Activated CD4-positive, alpha-beta T cell treated with anti-CD3 and anti-CD28 coated beads, Interleukin-2, amount 10 ng/mL, durations not matched to agents 7 days and 5 days (primary cell): Measurements from ENCODE around the gene CYB561D1. TPM values are rescaled to one million over a fixed set of nuclear protein-coding genes. Genes with fewer than 3 reads are reported as not detected.

Experiments used
- CTCF ChIA-PET: fragments of 350-600 bp; sonication (Branson Sonifier 250); formaldehyde crosslinking; loops from one replicate; lab custom pipeline; 2021; ENCODE audit warnings: antibody characterized with exemption; lab: Charles Lee
- POLR2A ChIA-PET: fragments of 350-600 bp; sonication (Branson Sonifier 250); formaldehyde crosslinking; loops from one replicate; lab custom pipeline; 2021; ENCODE audit warnings: antibody characterized with exemption; lab: Charles Lee
- DNase-seq: peaks from one replicate; pipeline ENCODE4 v3.0.0-alpha.2; 2020
- H3K27ac Mint-ChIP-seq: one replicate; pipeline ENCODE4 v1.8.0; 2021; ENCODE audit warnings: mild to moderate bottlenecking, moderate library complexity, mixed read lengths
- H3K27me3 Mint-ChIP-seq: one replicate; pipeline ENCODE4 v1.8.0; 2021; ENCODE audit warnings: mixed read lengths
- H3K36me3 Mint-ChIP-seq: one replicate; pipeline ENCODE4 v1.8.0; 2021; ENCODE audit warnings: low read depth, mixed read lengths
- H3K4me1 Mint-ChIP-seq: one replicate; pipeline ENCODE4 v1.8.0; 2021; ENCODE audit warnings: mixed read lengths
- H3K4me3 Mint-ChIP-seq: one replicate; pipeline ENCODE4 v1.8.0; 2021; ENCODE audit warnings: mild to moderate bottlenecking, moderate library complexity, mixed read lengths
- H3K9me3 Mint-ChIP-seq: one replicate; pipeline ENCODE4 v1.8.0; 2021; ENCODE audit warnings: mixed read lengths
- total RNA-seq, 2 experiments: library from RNA; stranded (reverse); gene quantifications; one replicate each; pipeline ENCODE4 v1.2.3, GENCODE V29; 2021

CYB561D1 gene
- total RNA-seq, 2 experiments from 2014 or later: 25.3 to 29.7 TPM

DNA sequence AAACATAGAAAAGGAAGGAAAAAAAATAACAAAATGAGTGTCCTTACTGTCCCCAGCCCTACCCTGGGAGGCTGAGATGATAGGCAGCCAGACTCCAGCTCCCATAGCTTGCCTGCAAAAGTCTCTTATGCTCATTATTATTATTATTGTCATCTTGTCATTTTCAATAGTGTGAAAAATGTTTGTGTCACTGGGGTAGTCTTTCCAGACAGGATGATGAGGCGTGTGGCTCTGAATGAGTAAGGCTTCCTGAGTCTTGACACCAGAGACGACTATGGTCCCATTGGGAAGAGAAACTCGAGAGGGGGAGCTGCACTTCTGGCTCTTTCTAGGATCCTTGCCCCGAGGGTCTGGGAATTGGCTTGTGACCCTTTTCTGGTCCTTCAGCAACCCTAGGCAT lies 1.1 kb upstream of the CYB561D1 start:
- peak overlapping the region; percentile 25 for H3K27ac Mint-ChIP-seq
- H3K4me1 Mint-ChIP-seq: peaks cover 46% of the 10 kb centered on the region
- H3K27me3 Mint-ChIP-seq: no peaks in the 10 kb centered on the region
- POLR2A ChIA-PET: interaction anchor here (1.6 kb wide), 1 partner anchor 9 kb away, joined by 5 read pairs; the partner anchor contains the start of gene ATXN7L2
- DNase-seq: no peak
- no peaks in the 10 kb centered on the region for H3K9me3 Mint-ChIP-seq
- H3K36me3 Mint-ChIP-seq: peaks cover 47% of the 10 kb centered on the region
- CTCF ChIA-PET: interaction anchor here (0.9 to 43.6 kb wide), 6 partner anchors 9 to 98 kb away, joined by 3 to 1139 read pairs (median 10); partner anchors contain the start of genes AMIGO1, ATXN7L2 and GPR61
- H3K4me3 Mint-ChIP-seq: peak overlapping the region; percentile 98

DNA sequence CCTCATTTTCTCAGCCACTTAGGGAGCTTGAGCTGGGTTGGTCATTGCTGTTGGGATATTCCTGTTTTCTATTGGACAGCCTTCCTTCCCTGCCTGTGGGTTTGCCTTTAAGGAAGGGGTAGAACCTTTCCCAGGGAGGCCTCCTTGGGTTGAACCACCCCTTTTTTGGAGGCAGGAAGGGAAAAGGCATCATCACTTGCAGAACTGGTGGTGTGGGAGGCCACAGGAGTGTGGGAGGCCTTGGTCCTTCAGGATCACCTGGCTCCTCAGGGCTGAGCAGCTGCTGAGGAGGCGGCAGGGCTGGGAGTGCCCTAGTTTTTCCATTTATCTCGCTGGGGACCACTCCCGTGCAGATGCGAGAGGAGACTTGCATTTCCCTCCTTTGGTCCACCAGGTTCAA lies 667 bp upstream of the CYB561D1 start:
- CTCF ChIA-PET: interaction anchor here (0.7 to 43.6 kb wide), 7 partner anchors 9 to 624 kb away, joined by 3 to 1139 read pairs (median 8); partner anchors contain the start of genes AMIGO1, ATXN7L2, GPR61 and STRIP1
- Mint-ChIP-seq H3K4me1 (peaks cover 50% of the 10 kb centered on the region), H3K9me3 (no peaks in the 10 kb centered on the region), H3K4me3 (peak overlapping the region; percentile 98), H3K27ac (peak overlapping the region; percentile 9), H3K27me3 (no peaks in the 10 kb centered on the region), H3K36me3 (peaks cover 51% of the 10 kb centered on the region)
- POLR2A ChIA-PET: interaction anchor here (0.5 to 1.6 kb wide), 2 partner anchors 10 to 41 kb away, joined by 4 to 5 read pairs; partner anchors contain the start of gene ATXN7L2
- DNase-seq: no peak

DNA sequence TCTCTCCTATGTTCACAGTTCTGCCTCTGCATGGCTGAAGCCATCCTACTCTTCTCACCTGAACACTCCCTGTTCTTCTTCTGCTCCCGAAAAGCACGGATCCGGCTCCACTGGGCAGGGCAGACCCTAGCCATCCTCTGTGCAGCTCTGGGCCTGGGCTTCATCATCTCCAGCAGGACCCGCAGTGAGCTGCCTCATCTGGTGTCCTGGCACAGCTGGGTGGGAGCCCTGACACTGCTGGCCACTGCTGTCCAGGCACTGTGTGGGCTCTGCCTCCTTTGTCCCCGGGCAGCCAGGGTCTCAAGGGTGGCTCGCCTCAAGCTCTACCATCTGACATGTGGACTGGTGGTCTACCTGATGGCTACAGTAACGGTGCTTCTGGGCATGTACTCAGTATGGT lies 1.8 kb downstream of the CYB561D1 start:
- ChIA-PET POLR2A (no interaction called here), CTCF (interaction anchor here (3.7 to 43.6 kb wide), 2 partner anchors 12 to 28 kb away, joined by 35 to 1139 read pairs; partner anchors contain the start of genes AMIGO1, ATXN7L2 and GPR61)
- no peak overlapping the region for H3K27ac Mint-ChIP-seq
- peaks cover 70% of the 10 kb centered on the region for H3K4me1 Mint-ChIP-seq
- no peaks in the 10 kb centered on the region for H3K9me3 Mint-ChIP-seq
- DNase-seq: no peak
- peaks cover 62% of the 10 kb centered on the region for H3K36me3 Mint-ChIP-seq
- peak overlapping the region; percentile 98 for H3K4me3 Mint-ChIP-seq
- no peaks in the 10 kb centered on the region for H3K27me3 Mint-ChIP-seq

DNA sequence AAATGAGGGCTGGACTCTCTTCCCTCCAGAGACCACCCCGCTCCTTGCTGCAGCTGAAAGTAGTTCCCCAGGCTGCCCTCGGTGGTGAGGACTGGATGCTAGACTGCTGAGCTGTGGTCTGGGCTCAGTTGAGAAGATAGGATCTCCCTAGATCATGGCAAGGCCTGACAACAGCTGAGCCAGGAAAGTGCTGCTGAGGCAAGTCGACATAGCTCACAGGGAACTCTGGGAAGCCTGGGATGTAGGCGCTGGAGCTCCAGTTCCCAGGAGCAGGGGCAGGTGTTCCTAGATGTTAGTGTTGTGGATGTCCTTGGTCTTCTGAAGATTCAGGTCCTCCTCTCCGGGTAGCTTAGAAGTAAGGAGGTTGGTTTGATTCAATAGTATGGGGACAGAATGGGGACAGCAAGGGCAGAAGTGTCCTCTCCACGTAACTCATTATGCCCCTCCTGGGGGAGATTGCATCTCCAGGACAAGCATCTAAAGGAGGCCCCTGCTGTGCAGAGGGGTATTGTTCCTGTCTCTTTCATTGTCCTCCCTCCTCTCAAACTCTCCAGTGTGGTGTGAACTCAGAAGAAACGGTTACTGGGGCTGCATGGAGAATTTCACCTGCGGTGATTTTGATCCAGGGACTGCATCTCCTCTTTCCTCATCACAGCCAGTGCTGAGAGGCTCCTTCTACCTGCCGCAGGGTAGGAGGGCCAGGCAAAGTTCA lies 3.7 kb downstream of the CYB561D1 start:
- Mint-ChIP-seq H3K4me3 (no peak overlapping the region), H3K27me3 (no peaks in the 10 kb centered on the region), H3K27ac (peak overlapping the region; percentile 78), H3K4me1 (peaks cover 85% of the 10 kb centered on the region), H3K9me3 (no peaks in the 10 kb centered on the region), H3K36me3 (peaks cover 63% of the 10 kb centered on the region)
- DNase-seq: no peak
- CTCF ChIA-PET: interaction anchor here (1.0 to 43.6 kb wide), 4 partner anchors 15 to 283 kb away, joined by 3 to 1139 read pairs (median 4); partner anchors contain the start of genes AMIGO1 and GPR61
- POLR2A ChIA-PET: no interaction called here

DNA sequence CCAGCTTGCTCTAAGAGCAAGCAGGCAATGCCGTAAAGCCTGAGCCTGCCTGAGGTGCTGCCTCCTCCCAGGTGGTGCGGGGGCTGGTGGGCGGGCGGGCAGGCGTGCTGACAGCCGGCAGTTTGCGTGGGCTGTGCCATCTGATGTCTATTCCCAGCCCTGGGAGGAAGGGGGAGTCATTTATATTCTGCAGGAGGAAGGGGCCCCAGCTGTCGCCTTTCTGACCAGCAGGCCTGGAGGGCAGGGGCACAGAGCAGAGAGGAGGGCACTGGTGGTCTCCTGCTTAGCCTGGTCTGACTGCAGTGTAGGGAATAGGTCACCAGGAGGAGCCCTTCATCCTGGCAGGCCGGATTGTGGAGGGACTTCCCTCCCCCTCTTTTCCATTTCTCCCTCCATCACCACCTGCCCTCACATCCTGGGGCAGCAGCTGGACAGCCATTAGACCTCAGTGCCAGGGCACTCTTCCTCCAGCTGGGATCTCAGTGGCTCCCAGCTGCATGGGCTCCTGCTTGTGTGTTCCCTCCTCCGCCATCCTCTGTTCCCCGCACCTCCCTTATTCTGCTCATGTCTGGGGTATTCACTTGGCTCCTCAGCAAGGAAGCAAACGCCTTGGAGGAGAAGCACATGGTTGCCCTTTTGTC lies 4.4 kb downstream of the CYB561D1 start:
- H3K27me3 Mint-ChIP-seq: no peaks in the 10 kb centered on the region
- ChIA-PET POLR2A (no interaction called here), CTCF (interaction anchor here (0.6 to 43.6 kb wide), 7 partner anchors 16 to 828 kb away, joined by 3 to 1139 read pairs (median 3); partner anchors contain the start of genes AMIGO1 and GPR61)
- peak overlapping the region; percentile 78 for H3K27ac Mint-ChIP-seq
- no peaks in the 10 kb centered on the region for H3K9me3 Mint-ChIP-seq
- peaks cover 89% of the 10 kb centered on the region for H3K4me1 Mint-ChIP-seq
- peaks cover 67% of the 10 kb centered on the region for H3K36me3 Mint-ChIP-seq
- no peak overlapping the region for H3K4me3 Mint-ChIP-seq
- peak; percentile 26 for DNase-seq

DNA sequence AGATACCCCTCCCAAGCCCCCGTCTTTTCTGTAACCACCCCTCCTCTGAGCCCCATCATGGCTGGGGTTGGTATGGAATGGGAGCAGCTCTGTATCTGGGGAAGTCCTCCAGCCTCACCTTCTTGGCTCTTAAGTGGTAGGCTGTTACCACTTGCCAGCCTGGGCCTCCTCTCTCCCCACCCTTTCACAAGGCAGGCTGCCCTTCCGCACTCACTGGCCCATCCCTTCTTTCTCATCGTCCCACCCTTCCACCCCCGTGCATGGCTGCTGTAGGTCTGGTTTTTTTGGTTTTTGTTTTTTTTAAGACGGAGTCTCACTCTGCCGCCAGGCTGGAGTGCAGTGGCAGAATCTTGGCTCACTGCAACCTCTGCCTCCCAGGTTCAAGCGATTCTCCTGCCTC lies 5.2 kb downstream of the CYB561D1 start:
- Mint-ChIP-seq H3K9me3 (no peaks in the 10 kb centered on the region), H3K27me3 (no peaks in the 10 kb centered on the region), H3K27ac (peak overlapping the region; percentile 76), H3K36me3 (peaks cover 69% of the 10 kb centered on the region), H3K4me1 (peaks cover 91% of the 10 kb centered on the region), H3K4me3 (no peak overlapping the region)
- CTCF ChIA-PET: interaction anchor here (0.6 to 43.6 kb wide), 9 partner anchors 15 to 829 kb away, joined by 3 to 1139 read pairs (median 3); partner anchors contain the start of genes AMIGO1, ATXN7L2 and GPR61
- no peak for DNase-seq
- POLR2A ChIA-PET: no interaction called here

DNA sequence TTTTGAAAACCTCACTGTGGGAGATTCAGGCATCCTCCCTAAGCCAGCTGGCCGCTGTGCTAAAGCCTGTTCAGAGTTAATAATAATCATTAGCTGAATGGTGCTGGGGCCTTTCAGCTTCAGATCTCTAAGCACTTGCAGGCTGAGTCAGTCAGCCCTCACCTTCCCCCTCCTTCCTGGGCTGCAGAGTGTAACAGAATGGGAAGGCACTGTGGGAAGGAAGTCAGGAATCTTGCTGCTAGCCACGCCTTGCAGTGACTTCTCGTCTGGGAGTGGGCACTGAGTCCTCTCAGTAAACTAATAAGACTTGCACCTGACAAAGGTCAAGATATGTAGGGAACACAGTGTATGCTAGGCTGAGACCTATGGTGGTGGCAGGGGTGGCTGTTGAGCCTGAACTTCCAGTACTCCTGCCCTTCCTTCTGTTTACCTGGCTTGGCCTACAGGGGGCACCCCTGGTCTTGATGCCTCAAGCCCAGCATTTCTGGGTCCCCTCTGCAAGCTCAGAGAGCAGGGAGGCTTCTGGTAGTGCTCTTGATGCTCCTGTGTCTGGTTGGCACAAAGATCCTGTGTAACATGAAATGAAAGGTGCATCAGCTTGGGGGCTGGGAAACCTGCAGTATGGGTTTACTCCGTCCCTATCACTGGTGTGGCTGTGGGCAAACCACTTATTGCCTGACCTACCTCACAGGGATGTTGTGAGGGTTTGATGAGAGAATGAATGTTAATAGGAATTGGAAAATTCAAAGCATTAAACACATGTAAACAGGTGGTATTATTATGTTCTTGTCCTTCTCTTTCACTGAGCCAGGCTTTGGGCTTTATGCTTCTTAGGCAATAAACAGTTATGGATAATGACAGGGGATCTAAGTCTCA lies 6.0 kb downstream of the CYB561D1 start:
- Mint-ChIP-seq H3K4me3 (no peak overlapping the region), H3K36me3 (peaks cover 67% of the 10 kb centered on the region), H3K9me3 (no peaks in the 10 kb centered on the region), H3K27me3 (no peaks in the 10 kb centered on the region), H3K27ac (peak overlapping the region; percentile 97), H3K4me1 (peaks cover 92% of the 10 kb centered on the region)
- DNase-seq: peak; percentile 73
- POLR2A ChIA-PET: no interaction called here
- CTCF ChIA-PET: interaction anchor here (0.6 to 43.6 kb wide), 3 partner anchors 16 to 122 kb away, joined by 3 to 1139 read pairs (median 4); partner anchors contain the start of genes AMIGO1, ATXN7L2 and GPR61

DNA sequence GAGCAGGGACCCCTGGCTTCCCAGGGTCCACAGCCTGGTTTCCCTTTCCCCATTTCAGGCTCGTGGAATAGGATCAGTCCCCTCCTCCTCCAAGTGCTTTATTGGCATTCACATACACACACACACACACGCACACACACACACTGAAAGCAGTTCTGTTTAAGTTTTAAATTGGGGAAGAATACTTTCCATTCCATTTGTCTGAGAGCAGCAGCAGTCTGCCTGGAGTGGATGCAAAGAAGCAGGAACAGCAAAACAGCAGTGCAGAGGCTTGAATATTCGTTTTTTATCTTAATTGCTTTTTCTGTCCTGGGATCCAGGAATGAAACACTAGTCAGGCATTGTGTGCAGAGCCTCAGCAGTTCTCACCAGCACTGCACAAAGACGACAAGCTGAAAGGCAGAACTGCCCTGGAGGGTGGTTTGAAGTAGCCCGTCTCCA lies 7.1 kb downstream of the CYB561D1 start:
- ChIA-PET POLR2A (no interaction called here), CTCF (interaction anchor here (43.6 to 46.6 kb wide), 2 partner anchors 2 to 23 kb away, joined by 1139 read pairs; partner anchors contain the start of genes AMIGO1, ATXN7L2, CYB561D1 and GPR61)
- Mint-ChIP-seq H3K27ac (peak overlapping the region; percentile 97), H3K4me3 (peak overlapping the region; percentile 11), H3K9me3 (no peaks in the 10 kb centered on the region), H3K27me3 (no peaks in the 10 kb centered on the region), H3K36me3 (peaks cover 67% of the 10 kb centered on the region), H3K4me1 (peaks cover 89% of the 10 kb centered on the region)
- DNase-seq: no peak

DNA sequence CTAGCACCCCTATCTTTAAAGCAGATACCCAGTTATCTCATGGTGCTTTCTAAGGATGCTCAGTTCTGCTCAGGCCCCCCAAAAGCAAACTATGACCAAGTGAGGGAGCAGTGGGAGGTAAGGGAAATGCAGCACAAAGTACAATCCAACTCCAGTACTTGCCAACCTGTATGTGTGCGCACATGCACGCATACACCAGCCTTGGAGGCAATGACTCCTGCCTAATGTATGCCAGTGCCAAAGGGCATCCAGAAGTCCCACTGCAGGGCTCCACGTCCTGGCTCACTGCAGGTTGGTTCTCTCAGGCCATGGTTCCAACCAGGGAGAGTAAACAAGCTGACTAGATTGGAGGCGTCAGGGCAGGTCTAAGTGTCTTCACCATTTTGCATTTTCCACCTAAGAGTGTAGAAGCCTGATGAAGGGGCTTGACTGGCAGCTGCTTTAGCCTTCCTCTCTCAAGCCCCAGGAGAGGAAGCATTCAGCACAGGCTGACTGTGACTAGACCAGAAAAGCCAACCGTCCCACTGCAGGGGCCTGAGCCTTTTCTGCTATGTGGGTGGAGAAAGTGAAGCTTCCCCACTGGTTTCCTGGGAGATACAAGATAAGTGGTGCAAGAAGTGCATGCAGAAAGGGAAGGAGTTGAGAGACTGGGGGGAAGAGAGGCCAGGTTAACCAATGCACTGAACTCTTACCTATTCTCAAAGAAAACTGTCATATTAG lies 7.9 kb downstream of the CYB561D1 start:
- peak; percentile 33 for DNase-seq
- H3K27ac Mint-ChIP-seq: peak overlapping the region; percentile 97
- ChIA-PET POLR2A (interaction anchor here (1.3 kb wide), 1 partner anchor 30 kb away, joined by 4 read pairs; no protein-coding TSS in a partner anchor), CTCF (interaction anchor here (0.6 to 46.6 kb wide), 3 partner anchors 3 to 123 kb away, joined by 3 to 1139 read pairs (median 1139); partner anchors contain the start of genes AMIGO1, ATXN7L2, CYB561D1 and GPR61)
- H3K4me3 Mint-ChIP-seq: peak overlapping the region; percentile 76
- H3K9me3 Mint-ChIP-seq: no peaks in the 10 kb centered on the region
- peaks cover 67% of the 10 kb centered on the region for H3K36me3 Mint-ChIP-seq
- no peaks in the 10 kb centered on the region for H3K27me3 Mint-ChIP-seq
- H3K4me1 Mint-ChIP-seq: peaks cover 89% of the 10 kb centered on the region

DNA sequence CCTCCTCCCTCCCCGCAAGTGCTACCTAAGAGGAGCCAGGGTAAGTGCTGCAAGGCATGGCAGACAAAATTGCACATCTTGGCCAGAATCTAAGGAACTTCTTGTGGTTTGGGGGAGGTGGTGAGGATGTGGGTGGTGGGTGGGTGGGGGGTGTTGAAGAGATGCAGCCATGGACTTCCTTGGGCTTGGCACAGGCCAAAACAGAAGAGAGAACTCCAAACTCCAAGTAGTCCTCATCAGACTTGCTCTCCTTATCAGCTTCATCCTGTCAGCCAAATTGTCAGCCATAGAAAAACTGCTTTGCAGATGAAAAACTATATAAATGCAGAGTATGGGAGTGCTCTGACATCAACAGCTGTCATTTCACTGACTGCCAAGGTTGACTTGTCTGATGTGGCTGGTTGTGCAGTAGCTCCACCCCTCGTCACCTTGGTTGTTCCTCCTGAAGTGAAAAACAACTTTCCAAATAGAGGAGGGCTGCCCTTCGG lies 8.5 kb downstream of the CYB561D1 start:
- H3K27me3 Mint-ChIP-seq: no peaks in the 10 kb centered on the region
- CTCF ChIA-PET: interaction anchor here (0.6 to 46.6 kb wide), 4 partner anchors 3 to 253 kb away, joined by 3 to 1139 read pairs (median 571); partner anchors contain the start of genes AMIGO1, ATXN7L2, CELSR2 and CYB561D1

DNA sequence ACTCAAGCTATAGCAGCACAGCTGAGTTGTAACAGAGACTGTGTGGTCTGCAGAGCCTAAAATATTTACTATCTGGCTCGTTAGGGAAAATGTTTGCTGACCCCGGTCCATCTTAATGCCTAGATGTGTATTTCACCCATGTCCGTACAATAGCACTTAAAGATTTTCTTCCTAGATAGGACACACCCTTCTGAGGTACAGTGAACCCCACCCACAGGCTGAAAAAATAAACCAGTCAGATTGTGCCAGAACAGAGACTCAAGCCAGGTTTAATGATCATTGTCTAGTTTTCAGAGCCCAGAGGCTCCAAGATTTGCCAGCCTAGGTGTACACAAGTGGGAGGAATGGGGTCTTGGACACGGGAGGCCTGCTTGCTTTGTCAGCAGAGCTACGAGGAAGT lies 10.0 kb downstream of the CYB561D1 start:
- Mint-ChIP-seq H3K36me3 (peaks cover 72% of the 10 kb centered on the region), H3K4me3 (peak overlapping the region; percentile 76), H3K27ac (peak overlapping the region; percentile 86), H3K4me1 (peaks cover 85% of the 10 kb centered on the region), H3K27me3 (no peaks in the 10 kb centered on the region), H3K9me3 (no peaks in the 10 kb centered on the region)
- ChIA-PET POLR2A (no interaction called here), CTCF (interaction anchor here (43.6 to 46.6 kb wide), 2 partner anchors 5 to 20 kb away, joined by 1139 read pairs; partner anchors contain the start of genes AMIGO1, ATXN7L2, CYB561D1 and GPR61)
- no peak for DNase-seq

More for the DNA sequence above, 8.5 kb downstream of the CYB561D1 start:
- H3K9me3 Mint-ChIP-seq: no peaks in the 10 kb centered on the region
- H3K4me3 Mint-ChIP-seq: peak overlapping the region; percentile 76
- peak; percentile 83 for DNase-seq
- H3K27ac Mint-ChIP-seq: peak overlapping the region; percentile 97
- POLR2A ChIA-PET: interaction anchor here (1.3 kb wide), 1 partner anchor 29 kb away, joined by 4 read pairs; no protein-coding TSS in a partner anchor
- peaks cover 71% of the 10 kb centered on the region for H3K36me3 Mint-ChIP-seq
- peaks cover 86% of the 10 kb centered on the region for H3K4me1 Mint-ChIP-seq
